NT2/D1 (cell line): ENCODE results near the gene CHST6.

Source experiments
- SUZ12 ChIP-seq: IDR thresholded peaks from 2 replicates; pipeline ENCODE4 v1.6.1; 2011; ENCODE audit not compliant: insufficient read length, insufficient read depth; ENCODE audit errors: extremely low read depth
- YY1 ChIP-seq: IDR thresholded peaks from 2 replicates; pipeline ENCODE4 v1.6.1; 2011; ENCODE audit not compliant: insufficient read length, insufficient read depth
- ZNF274 ChIP-seq: IDR thresholded peaks from 2 replicates; pipeline ENCODE4 v1.6.1; 2011; ENCODE audit warnings: mild to moderate bottlenecking, low read depth, low read length

- TF ChIP-seq YY1: no peak
- TF ChIP-seq ZNF274: no peak
- TF ChIP-seq SUZ12: no peak
These were observed 34.0 kb upstream of the CHST6 start for GRCh38 chr16:75529056-75529905.
